K562 (cell line): ENCODE measurements around the gene CLDN24. TPM values are rescaled to one million over a fixed set of nuclear protein-coding genes. Genes with fewer than 3 reads are reported as not detected.

ENCODE experiments used
- COPS2 ChIP-seq: fragments of 450-650 bp; conservative IDR thresholded peaks from 2 replicates; pipeline ENCODE4 v1.6.1; 2016; ENCODE audit warnings: mild to moderate bottlenecking, moderate library complexity
- HNRNPL ChIP-seq: fragments of 200-400 bp; formaldehyde crosslinking; IDR thresholded peaks from 2 replicates; pipeline ENCODE4 v1.6.1; 2017; ENCODE audit warnings: low read depth, mild to moderate bottlenecking, low read length
- MCM7 ChIP-seq, 2 experiments: fragments of 450-650 bp; IDR thresholded peaks; 2 replicates each; pipeline ENCODE4 v1.6.1; 2016 to 2018
- MEF2D ChIP-seq: conservative IDR thresholded peaks from 2 replicates; pipeline ENCODE4 v1.6.1; 2016; ENCODE audit warnings: low read depth, missing genetic modification characterization, missing compliant biosample characterization
- MLX ChIP-seq, 2 experiments: fragments of 450-650 bp in 1 of 2; sonication (generic) in 1 of 2; formaldehyde crosslinking; conservative IDR thresholded peaks; 2 replicates each; pipeline versions ENCODE4 v1.4.0 to v1.8.1; 2020 to 2022; ENCODE audit warnings: mild to moderate bottlenecking in 1 of 2, missing genetic modification reagents in 1 of 2
- PHB2 ChIP-seq: fragments of 450-650 bp; IDR thresholded peaks from 2 replicates; pipeline ENCODE4 v1.6.1; 2017; ENCODE audit warnings: low read depth
- SMAD3 ChIP-seq: fragments of 450-650 bp; formaldehyde crosslinking; conservative IDR thresholded peaks from 2 replicates; pipeline ENCODE4 v1.4.0; 2020; ENCODE audit warnings: mild to moderate bottlenecking
- SRF ChIP-seq, 2 experiments: fragments of 250-450, 450-650 bp in 1 of 2; sonication (Bioruptor Pico) in 1 of 2; sonication (generic) in 1 of 2; formaldehyde crosslinking; IDR thresholded peaks; 2 replicates each; pipeline versions ENCODE4 v1.5.0 to v1.5.1; 2020 to 2022; ENCODE audit warnings: mild to moderate bottlenecking in 1 of 2, missing genetic modification reagents in 1 of 2
- TCF15 ChIP-seq: fragments of 250-450 bp; sonication (Bioruptor Pico); IDR thresholded peaks from 2 replicates; pipeline ENCODE4 v1.8.0; 2022; ENCODE audit warnings: moderate library complexity, mild to moderate bottlenecking, inconsistent platforms
- TFE3 ChIP-seq: fragments of 450-650 bp; formaldehyde crosslinking; IDR thresholded peaks from 2 replicates; pipeline ENCODE4 v1.4.0; 2020; ENCODE audit warnings: mild to moderate bottlenecking, mixed read lengths
- ZNF354B ChIP-seq: fragments of 250-450 bp; sonication (Bioruptor Pico); IDR thresholded peaks from 2 replicates; pipeline ENCODE4 v1.4.0; 2020
- ZNF830 ChIP-seq: fragments of 250-450 bp; sonication (Bioruptor Pico); IDR thresholded peaks from 2 replicates; pipeline ENCODE4 v1.5.0; 2021; ENCODE audit warnings: mild to moderate bottlenecking
- polyA plus RNA-seq, 8 experiments: library from polyadenylated mRNA; depleted of rRNA in 4 of 8; stranded (reverse) in 5 of 8; unstranded in 3 of 8; fragments of >200 nt; fragmentation: Nextera tagmentation in 2 of 8; fragmentation: Illumina TruSeq in 1 of 8; extraction: Ambion mirVana in 2 of 8; extraction: Trizol in 1 of 8; gene quantifications; 2 replicates each; pipeline versions ENCODE4 v1.2.1 to v1.2.3, GENCODE V29; 2011 to 2014; ENCODE audit warnings: inconsistent platforms in 1 of 8, missing spikeins in 1 of 8
- total RNA-seq, 7 experiments: library from RNA; depleted of rRNA in 6 of 7; stranded (reverse); fragments of >200 nt in 6 of 7; fragmentation: Illumina TruSeq in 2 of 7; extraction: Trizol in 2 of 7; gene quantifications; 2 replicates each; pipeline versions ENCODE4 v1.2.1 to v1.2.3, GENCODE V29; 2011 to 2021; ENCODE audit warnings: low replicate concordance in 1 of 7
- TF ChIP-seq, protein P1 (sequence below): fragments of 250-450 bp; sonication (Bioruptor Pico); IDR thresholded peaks from 2 replicates; pipeline ENCODE4 v1.5.0; 2021

CLDN24 gene
- total and polyA plus RNA-seq, 9 of the 15 experiments (the other 6 are each of a cell fraction or from before 2014, with no cell fraction given) = not detected

DNA sequence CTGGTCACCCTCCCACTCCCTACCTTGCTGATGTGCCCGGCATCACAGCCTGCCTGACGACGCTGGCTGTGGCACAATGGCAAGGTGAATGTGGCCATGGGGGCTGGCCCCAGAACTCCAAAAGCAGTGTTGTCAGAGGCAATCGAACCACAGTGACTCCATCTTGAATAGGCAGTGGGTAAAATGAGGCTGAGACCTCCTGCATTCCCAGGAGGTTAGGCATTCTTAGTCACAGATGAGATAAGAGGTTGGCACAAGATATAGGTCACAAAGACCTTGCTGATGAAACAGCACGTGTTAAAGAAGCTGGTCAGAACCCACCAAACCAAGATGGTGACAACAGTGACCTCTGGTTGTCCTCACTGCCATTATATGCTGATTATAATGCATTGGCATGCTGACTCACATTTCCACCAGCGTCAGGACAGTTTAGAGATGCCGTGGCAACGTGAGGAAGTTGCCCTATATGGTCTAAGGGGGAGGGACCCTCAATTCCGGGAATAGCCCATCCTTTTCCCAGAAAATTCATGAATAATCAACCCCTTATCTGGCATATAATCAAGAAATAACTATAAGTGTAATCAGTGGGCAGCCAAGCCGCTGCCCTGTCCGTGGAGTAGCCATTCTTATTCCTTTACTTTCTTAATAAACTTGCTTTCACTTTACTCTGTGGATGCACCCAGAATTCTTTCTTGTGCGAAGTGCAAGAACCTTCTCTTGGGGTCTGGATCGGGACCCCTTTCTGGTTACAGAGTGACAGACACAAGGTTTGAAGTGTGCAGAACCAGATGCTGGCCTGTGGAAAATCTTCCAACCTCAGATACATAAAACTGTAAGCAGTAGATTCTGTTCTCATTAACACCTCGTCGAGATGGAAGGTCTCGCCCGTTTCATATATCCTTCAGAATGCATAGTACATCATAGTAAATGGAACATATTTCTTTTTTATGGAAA, 26.8 kb upstream of the CLDN24 start (continued):
- TF ChIP-seq TFE3 (CRISPR knock-in tag) (peak; percentile 75), ZNF830 (CRISPR knock-in tag) (peak; percentile 100), PHB2 (no peak), MEF2D (tag) (peak; percentile 100), ZNF354B (CRISPR knock-in tag) (peak; percentile 99), MCM7 (IDR thresholded peaks at IDR 0.05) (no peak), COPS2 (no peak), HNRNPL (no peak), TCF15 (CRISPR knock-in tag) (peak; percentile 98; the same call in 1 of the 2 replicates), SRF (CRISPR knock-in tag; IDR thresholded peaks at IDR 0.05) (peak; percentile 91 to 99), SMAD3 (peak; percentile 100), MLX (CRISPR knock-in tag; conservative IDR thresholded peaks at IDR 0.05) (peak in 1 of 2 experiments; percentile 93; a peak in 2 of 4 replicates)
- TF ChIP-seq, protein P1, sequence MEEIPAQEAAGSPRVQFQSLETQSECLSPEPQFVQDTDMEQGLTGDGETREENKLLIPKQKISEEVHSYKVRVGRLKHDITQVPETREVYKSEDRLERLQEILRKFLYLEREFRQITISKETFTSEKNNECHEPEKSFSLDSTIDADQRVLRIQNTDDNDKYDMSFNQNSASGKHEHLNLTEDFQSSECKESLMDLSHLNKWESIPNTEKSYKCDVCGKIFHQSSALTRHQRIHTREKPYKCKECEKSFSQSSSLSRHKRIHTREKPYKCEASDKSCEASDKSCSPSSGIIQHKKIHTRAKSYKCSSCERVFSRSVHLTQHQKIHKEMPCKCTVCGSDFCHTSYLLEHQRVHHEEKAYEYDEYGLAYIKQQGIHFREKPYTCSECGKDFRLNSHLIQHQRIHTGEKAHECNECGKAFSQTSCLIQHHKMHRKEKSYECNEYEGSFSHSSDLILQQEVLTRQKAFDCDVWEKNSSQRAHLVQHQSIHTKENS (CRISPR knock-in tag) = no peak
